HEK293T (cell line): ENCODE data around the gene REXO4.

Experiments
- BHLHE40 ChIP-seq: fragments of 450-650 bp; IDR thresholded peaks from 2 replicates; pipeline ENCODE4 v1.6.1; 2016; ENCODE audit warnings: mild to moderate bottlenecking, moderate library complexity, borderline replicate concordance
- FOXK2 ChIP-seq: fragments of 450-650 bp; IDR thresholded peaks from 2 replicates; pipeline ENCODE4 v1.6.1; 2016; ENCODE audit warnings: mild to moderate bottlenecking
- FOXM1 ChIP-seq: fragments of 450-650 bp; IDR thresholded peaks from 2 replicates; pipeline ENCODE4 v1.6.1; 2017; ENCODE audit warnings: mild to moderate bottlenecking, borderline replicate concordance
- SP1 ChIP-seq: fragments of 450-650 bp; IDR thresholded peaks from 2 replicates; pipeline ENCODE4 v1.6.1; 2017
- TARDBP ChIP-seq: fragments of 450-650 bp; IDR thresholded peaks from 2 replicates; pipeline ENCODE4 v1.6.1; 2016
- ZNF384 ChIP-seq: fragments of 450-650 bp; IDR thresholded peaks from 2 replicates; pipeline ENCODE4 v1.6.1; 2016

DNA sequence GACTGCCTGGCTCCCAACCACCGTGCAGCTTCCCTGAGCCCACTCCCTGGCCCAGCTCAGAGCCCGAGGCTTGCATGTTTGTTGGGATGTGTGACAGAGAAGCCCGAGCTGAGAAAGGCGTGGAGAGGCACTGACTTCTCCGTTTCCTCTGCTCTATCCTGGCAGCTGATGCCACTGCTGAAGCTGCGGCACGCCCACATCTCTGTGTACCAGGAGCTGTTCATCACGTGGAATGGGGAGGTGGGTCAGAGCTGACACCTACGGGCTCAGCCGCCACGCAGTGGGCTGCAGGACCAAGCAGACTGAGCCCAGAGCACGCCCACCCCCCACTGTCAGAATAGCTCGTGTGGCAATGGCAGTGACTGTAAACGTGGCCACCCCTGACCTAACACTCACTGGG is 32.4 kb downstream of the REXO4 start:
- TF ChIP-seq BHLHE40: no peak
- no peak for TF ChIP-seq SP1
- TF ChIP-seq FOXK2: no peak
- TF ChIP-seq ZNF384: no peak
- TF ChIP-seq TARDBP: no peak
- TF ChIP-seq FOXM1: no peak
